HEK293 (cell line): Measurements from ENCODE around the gene CCDC57.

Source experiments
- CTCF ChIA-PET: fragments of 350-600 bp; formaldehyde crosslinking; extraction: SDS; loops from one replicate; lab custom pipeline; 2021; ENCODE audit warnings: antibody characterized with exemption; lab: Yijun Ruan, JAX
- POLR2A ChIA-PET: fragments of 300-600 bp; formaldehyde crosslinking; extraction: SDS; loops from one replicate; lab custom pipeline; 2020; ENCODE audit warnings: antibody characterized with exemption, inconsistent platforms; lab: Yijun Ruan, JAX
- H3K27ac ChIP-seq: fragments of 200-500 bp; sonication (Bioruptor generic); 2 replicates; pipeline ENCODE4 v1.5.1; 2014; ENCODE audit warnings: low read depth, low read length, control low read depth, inconsistent platforms; ENCODE audit errors: extremely low read depth
- H3K36me3 ChIP-seq, 2 experiments: fragments of 200-500 bp in 1 of 2; sonication (Bioruptor generic) in 1 of 2; 1 replicate in 1 of 2; 2 replicates in 1 of 2; pipeline ENCODE4 v1.5.1; 2014 to 2017; ENCODE audit warnings: inconsistent platforms in 2 of 2, low read length in 2 of 2; ENCODE audit not compliant: control insufficient read depth in 2 of 2, insufficient read depth in 1 of 2
- H3K4me1 ChIP-seq: fragments of 200-500 bp; sonication (Bioruptor generic); 2 replicates; pipeline ENCODE4 v1.5.1; 2014; ENCODE audit warnings: mild to moderate bottlenecking, low read length, inconsistent platforms; ENCODE audit not compliant: control insufficient read depth, insufficient read depth
- H3K4me3 ChIP-seq: 2 replicates; pipeline ENCODE4 v1.5.1; 2011; ENCODE audit warnings: low read depth, mild to moderate bottlenecking, control low read depth, low read length, moderate library complexity
- H3K9me3 ChIP-seq: fragments of 200-500 bp; sonication (Bioruptor generic); 2 replicates; pipeline ENCODE4 v1.5.1; 2014; ENCODE audit warnings: low read depth, low read length, inconsistent platforms; ENCODE audit not compliant: control insufficient read depth, insufficient read depth
- GLIS2 ChIP-seq: fragments of 450-650 bp; formaldehyde crosslinking; IDR thresholded peaks from 2 replicates; pipeline ENCODE4 v1.5.1; 2016; ENCODE audit warnings: missing biosample characterization, missing genetic modification characterization
- KLF16 ChIP-seq: fragments of 450-650 bp; formaldehyde crosslinking; IDR thresholded peaks from 2 replicates; pipeline ENCODE4 v1.5.1; 2017; ENCODE audit warnings: missing biosample characterization, missing genetic modification characterization
- KLF8 ChIP-seq: fragments of 450-650 bp; formaldehyde crosslinking; IDR thresholded peaks from 2 replicates; pipeline ENCODE4 v1.5.1; 2016; ENCODE audit warnings: missing biosample characterization, missing genetic modification characterization
- REPIN1 ChIP-seq: fragments of 450-650 bp; formaldehyde crosslinking; IDR thresholded peaks from 2 replicates; pipeline ENCODE4 v1.5.1; 2017; ENCODE audit warnings: missing biosample characterization, missing genetic modification characterization, low read depth
- SCRT1 ChIP-seq: fragments of 450-650 bp; formaldehyde crosslinking; IDR thresholded peaks from 2 replicates; pipeline ENCODE4 v1.5.1; 2016; ENCODE audit warnings: missing biosample characterization, missing genetic modification characterization, borderline replicate concordance
- SP3 ChIP-seq: fragments of 450-650 bp; formaldehyde crosslinking; IDR thresholded peaks from 2 replicates; pipeline ENCODE4 v1.5.1; 2016; ENCODE audit warnings: missing biosample characterization, missing genetic modification characterization
- SP7 ChIP-seq: fragments of 450-650 bp; formaldehyde crosslinking; IDR thresholded peaks from 2 replicates; pipeline ENCODE4 v1.5.1; 2016; ENCODE audit warnings: missing biosample characterization, missing genetic modification characterization
- ZBTB1 ChIP-seq: fragments of 450-650 bp; formaldehyde crosslinking; IDR thresholded peaks from 2 replicates; pipeline ENCODE4 v1.5.1; 2016; ENCODE audit warnings: missing biosample characterization, missing genetic modification characterization
- ZBTB48 ChIP-seq: fragments of 450-650 bp; formaldehyde crosslinking; IDR thresholded peaks from 2 replicates; pipeline ENCODE4 v1.5.1; 2016; ENCODE audit warnings: missing biosample characterization, missing genetic modification characterization
- ZNF155 ChIP-seq: fragments of 450-650 bp; formaldehyde crosslinking; IDR thresholded peaks from 2 replicates; pipeline ENCODE4 v1.5.1; 2016; ENCODE audit warnings: missing biosample characterization, missing genetic modification characterization
- ZNF214 ChIP-seq: fragments of 450-650 bp; formaldehyde crosslinking; IDR thresholded peaks from 2 replicates; pipeline ENCODE4 v1.5.1; 2017; ENCODE audit warnings: missing biosample characterization, mild to moderate bottlenecking, missing genetic modification characterization, borderline replicate concordance
- ZNF292 ChIP-seq: fragments of 450-650 bp; formaldehyde crosslinking; IDR thresholded peaks from 2 replicates; pipeline ENCODE4 v1.5.1; 2016; ENCODE audit warnings: low read depth, missing biosample characterization, missing genetic modification characterization, borderline replicate concordance
- ZNF501 ChIP-seq: fragments of 450-650 bp; formaldehyde crosslinking; IDR thresholded peaks from 2 replicates; pipeline ENCODE4 v1.5.1; 2016; ENCODE audit warnings: missing biosample characterization, missing genetic modification characterization
- ZNF529 ChIP-seq: fragments of 450-650 bp; formaldehyde crosslinking; IDR thresholded peaks from 2 replicates; pipeline ENCODE4 v1.5.1; 2017; ENCODE audit warnings: missing genetic modification characterization, missing biosample characterization; ENCODE audit not compliant: insufficient replicate concordance
- ZNF585B ChIP-seq: fragments of 450-650 bp; formaldehyde crosslinking; IDR thresholded peaks from 2 replicates; pipeline ENCODE4 v1.5.1; 2016; ENCODE audit warnings: missing biosample characterization, missing genetic modification characterization
- ZNF660 ChIP-seq: fragments of 450-650 bp; IDR thresholded peaks from 2 replicates; pipeline ENCODE4 v1.5.1; 2018; ENCODE audit warnings: missing biosample characterization, mild to moderate bottlenecking, missing genetic modification characterization
- ZNF837 ChIP-seq: fragments of 450-650 bp; formaldehyde crosslinking; IDR thresholded peaks from 2 replicates; pipeline ENCODE4 v1.5.1; 2016; ENCODE audit warnings: missing biosample characterization, missing genetic modification characterization
- TF ChIP-seq, protein P1 (sequence below): fragments of 450-650 bp; formaldehyde crosslinking; IDR thresholded peaks from 2 replicates; pipeline ENCODE4 v1.5.1; 2016; ENCODE audit warnings: missing biosample characterization, missing genetic modification characterization
- TF ChIP-seq, protein P2 (sequence below): fragments of 450-650 bp; formaldehyde crosslinking; IDR thresholded peaks from 2 replicates; pipeline ENCODE4 v1.5.1; 2017; ENCODE audit warnings: missing biosample characterization, missing genetic modification characterization
- TF ChIP-seq, protein P3 (sequence below): fragments of 450-650 bp; formaldehyde crosslinking; conservative IDR thresholded peaks from 2 replicates; pipeline ENCODE4 v1.5.1; 2016; ENCODE audit warnings: low read depth, missing biosample characterization, missing genetic modification characterization
- TF ChIP-seq, protein P4 (sequence below): sonication (generic); formaldehyde crosslinking; IDR thresholded peaks from 2 replicates; pipeline ENCODE4 v1.8.1; 2022; ENCODE audit warnings: mild to moderate bottlenecking, moderate library complexity, missing genetic modification reagents
- TF ChIP-seq, protein P5 (sequence below): fragments of 450-650 bp; formaldehyde crosslinking; IDR thresholded peaks from 2 replicates; pipeline ENCODE4 v1.5.1; 2016; ENCODE audit warnings: missing biosample characterization, missing genetic modification characterization
- TF ChIP-seq, protein P6 (sequence below): fragments of 450-650 bp; formaldehyde crosslinking; IDR thresholded peaks from 2 replicates; pipeline ENCODE4 v1.5.1; 2016; ENCODE audit warnings: missing biosample characterization, missing genetic modification characterization

Gene CCDC57

DNA sequence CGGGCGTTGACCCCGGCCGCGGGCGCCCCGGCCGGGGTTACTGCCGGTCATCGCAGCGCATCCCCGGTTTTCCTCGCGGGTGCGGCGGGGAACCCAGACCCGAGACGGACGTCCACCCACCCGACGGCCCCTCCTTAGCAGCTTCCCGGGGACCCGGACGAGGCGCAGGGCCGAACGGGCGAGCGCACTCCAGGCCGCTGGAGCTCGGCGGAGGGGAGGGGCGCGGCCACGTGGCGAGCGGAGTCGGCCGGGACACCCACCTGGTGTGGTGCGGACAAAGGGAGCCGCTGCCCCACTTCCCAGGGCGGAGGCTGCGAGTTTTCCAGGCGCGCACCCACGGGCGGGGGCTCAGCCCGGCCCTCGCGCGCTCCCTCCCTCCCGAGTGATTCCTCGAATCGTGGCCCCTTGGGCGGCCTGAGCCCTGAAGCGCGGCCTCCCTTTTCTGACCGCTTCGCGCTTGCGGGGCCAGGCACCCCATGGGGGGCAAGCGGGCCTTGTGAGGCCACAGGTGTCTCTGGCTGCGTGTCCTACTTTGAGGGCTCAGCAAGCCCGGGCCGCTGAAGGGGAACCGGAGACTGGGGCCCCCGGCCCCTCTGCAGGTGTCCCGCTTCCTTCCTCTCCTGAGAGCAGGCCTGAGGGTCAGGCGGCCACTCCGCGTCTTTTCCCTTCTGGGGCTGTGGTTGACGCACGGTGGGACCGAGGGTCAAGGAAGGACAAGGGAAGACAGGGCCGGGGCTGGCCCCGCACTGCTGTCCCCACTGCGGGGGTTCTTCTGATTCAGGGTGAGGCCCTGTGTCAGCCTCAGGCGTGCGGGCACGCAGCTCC, 113.5 kb downstream of the CCDC57 start:
- Histone ChIP-seq H3K9me3 (no peaks in the 10 kb centered on the region), H3K4me1 (0 out of 2 replicates have a peak, but pooled peaks cover 7% of the 10 kb centered on the region), H3K4me3 (peak overlapping the region; percentile 39), H3K27ac (peak overlapping the region; percentile 97), H3K36me3 (peaks cover 3 to 27% of the 10 kb centered on the region in 2 experiments; a peak in 2 of 3 replicates)
- ChIA-PET POLR2A (interaction anchor here (0.6 to 3.9 kb wide), 14 partner anchors 7 to 232 kb away, joined by 3 to 18 read pairs (median 4); partner anchors contain the start of genes CENPX, DCXR and LRRC45), CTCF (interaction anchor here (1.1 kb wide), 1 partner anchor 386 kb away, joined by 5 read pairs; no protein-coding TSS in a partner anchor)
- peak; percentile 69; the same call in 1 of the 2 replicates for TF ChIP-seq REPIN1 (tag by site-specific recombination)
- no peak for TF ChIP-seq ZNF292 (tag by site-specific recombination)
- TF ChIP-seq, protein P1, sequence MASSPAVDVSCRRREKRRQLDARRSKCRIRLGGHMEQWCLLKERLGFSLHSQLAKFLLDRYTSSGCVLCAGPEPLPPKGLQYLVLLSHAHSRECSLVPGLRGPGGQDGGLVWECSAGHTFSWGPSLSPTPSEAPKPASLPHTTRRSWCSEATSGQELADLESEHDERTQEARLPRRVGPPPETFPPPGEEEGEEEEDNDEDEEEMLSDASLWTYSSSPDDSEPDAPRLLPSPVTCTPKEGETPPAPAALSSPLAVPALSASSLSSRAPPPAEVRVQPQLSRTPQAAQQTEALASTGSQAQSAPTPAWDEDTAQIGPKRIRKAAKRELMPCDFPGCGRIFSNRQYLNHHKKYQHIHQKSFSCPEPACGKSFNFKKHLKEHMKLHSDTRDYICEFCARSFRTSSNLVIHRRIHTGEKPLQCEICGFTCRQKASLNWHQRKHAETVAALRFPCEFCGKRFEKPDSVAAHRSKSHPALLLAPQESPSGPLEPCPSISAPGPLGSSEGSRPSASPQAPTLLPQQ (tag by site-specific recombination): peak; percentile 15; the same call in 1 of the 2 replicates
- peak; percentile 39; the same call in 1 of the 2 replicates for TF ChIP-seq SP7 (tag by site-specific recombination)
- TF ChIP-seq GLIS2 (tag by site-specific recombination): peak; percentile 15; the same call in 1 of the 2 replicates
- peak; percentile 62; the same call in 1 of the 2 replicates for TF ChIP-seq KLF16
- TF ChIP-seq, protein P2, sequence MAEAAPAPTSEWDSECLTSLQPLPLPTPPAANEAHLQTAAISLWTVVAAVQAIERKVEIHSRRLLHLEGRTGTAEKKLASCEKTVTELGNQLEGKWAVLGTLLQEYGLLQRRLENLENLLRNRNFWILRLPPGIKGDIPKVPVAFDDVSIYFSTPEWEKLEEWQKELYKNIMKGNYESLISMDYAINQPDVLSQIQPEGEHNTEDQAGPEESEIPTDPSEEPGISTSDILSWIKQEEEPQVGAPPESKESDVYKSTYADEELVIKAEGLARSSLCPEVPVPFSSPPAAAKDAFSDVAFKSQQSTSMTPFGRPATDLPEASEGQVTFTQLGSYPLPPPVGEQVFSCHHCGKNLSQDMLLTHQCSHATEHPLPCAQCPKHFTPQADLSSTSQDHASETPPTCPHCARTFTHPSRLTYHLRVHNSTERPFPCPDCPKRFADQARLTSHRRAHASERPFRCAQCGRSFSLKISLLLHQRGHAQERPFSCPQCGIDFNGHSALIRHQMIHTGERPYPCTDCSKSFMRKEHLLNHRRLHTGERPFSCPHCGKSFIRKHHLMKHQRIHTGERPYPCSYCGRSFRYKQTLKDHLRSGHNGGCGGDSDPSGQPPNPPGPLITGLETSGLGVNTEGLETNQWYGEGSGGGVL (tag by site-specific recombination): peak; percentile 16; the same call in 1 of the 2 replicates
- TF ChIP-seq ZNF660 (tag by site-specific recombination): no peak
- TF ChIP-seq ZNF155 (tag by site-specific recombination): no peak
- TF ChIP-seq ZBTB48 (tag by site-specific recombination): peak; percentile 65; the same call in 1 of the 2 replicates
- TF ChIP-seq SCRT1 (tag by site-specific recombination): peak; percentile 78
- no peak for TF ChIP-seq ZNF214
- TF ChIP-seq, protein P3, sequence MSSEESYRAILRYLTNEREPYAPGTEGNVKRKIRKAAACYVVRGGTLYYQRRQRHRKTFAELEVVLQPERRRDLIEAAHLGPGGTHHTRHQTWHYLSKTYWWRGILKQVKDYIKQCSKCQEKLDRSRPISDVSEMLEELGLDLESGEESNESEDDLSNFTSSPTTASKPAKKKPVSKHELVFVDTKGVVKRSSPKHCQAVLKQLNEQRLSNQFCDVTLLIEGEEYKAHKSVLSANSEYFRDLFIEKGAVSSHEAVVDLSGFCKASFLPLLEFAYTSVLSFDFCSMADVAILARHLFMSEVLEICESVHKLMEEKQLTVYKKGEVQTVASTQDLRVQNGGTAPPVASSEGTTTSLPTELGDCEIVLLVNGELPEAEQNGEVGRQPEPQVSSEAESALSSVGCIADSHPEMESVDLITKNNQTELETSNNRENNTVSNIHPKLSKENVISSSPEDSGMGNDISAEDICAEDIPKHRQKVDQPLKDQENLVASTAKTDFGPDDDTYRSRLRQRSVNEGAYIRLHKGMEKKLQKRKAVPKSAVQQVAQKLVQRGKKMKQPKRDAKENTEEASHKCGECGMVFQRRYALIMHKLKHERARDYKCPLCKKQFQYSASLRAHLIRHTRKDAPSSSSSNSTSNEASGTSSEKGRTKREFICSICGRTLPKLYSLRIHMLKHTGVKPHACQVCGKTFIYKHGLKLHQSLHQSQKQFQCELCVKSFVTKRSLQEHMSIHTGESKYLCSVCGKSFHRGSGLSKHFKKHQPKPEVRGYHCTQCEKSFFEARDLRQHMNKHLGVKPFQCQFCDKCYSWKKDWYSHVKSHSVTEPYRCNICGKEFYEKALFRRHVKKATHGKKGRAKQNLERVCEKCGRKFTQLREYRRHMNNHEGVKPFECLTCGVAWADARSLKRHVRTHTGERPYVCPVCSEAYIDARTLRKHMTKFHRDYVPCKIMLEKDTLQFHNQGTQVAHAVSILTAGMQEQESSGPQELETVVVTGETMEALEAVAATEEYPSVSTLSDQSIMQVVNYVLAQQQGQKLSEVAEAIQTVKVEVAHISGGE (tag by site-specific recombination): peak; percentile 18; the same call in 1 of the 2 replicates
- peak; percentile 68; the same call in 1 of the 2 replicates for TF ChIP-seq ZBTB1 (tag by site-specific recombination)
- TF ChIP-seq, protein P4, sequence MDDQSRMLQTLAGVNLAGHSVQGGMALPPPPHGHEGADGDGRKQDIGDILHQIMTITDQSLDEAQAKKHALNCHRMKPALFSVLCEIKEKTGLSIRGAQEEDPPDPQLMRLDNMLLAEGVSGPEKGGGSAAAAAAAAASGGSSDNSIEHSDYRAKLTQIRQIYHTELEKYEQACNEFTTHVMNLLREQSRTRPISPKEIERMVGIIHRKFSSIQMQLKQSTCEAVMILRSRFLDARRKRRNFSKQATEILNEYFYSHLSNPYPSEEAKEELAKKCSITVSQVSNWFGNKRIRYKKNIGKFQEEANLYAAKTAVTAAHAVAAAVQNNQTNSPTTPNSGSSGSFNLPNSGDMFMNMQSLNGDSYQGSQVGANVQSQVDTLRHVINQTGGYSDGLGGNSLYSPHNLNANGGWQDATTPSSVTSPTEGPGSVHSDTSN (CRISPR knock-in tag): peak; percentile 22; the same call in 1 of the 2 replicates
- TF ChIP-seq ZNF501 (tag by site-specific recombination): peak; percentile 53; the same call in 1 of the 2 replicates
- TF ChIP-seq ZNF585B (tag by site-specific recombination): no peak
- no peak for TF ChIP-seq ZNF529
- TF ChIP-seq ZNF837 (tag by site-specific recombination): 0 out of 2 replicates have a peak, but pooled peaks have one; percentile 61
- TF ChIP-seq, protein P5, sequence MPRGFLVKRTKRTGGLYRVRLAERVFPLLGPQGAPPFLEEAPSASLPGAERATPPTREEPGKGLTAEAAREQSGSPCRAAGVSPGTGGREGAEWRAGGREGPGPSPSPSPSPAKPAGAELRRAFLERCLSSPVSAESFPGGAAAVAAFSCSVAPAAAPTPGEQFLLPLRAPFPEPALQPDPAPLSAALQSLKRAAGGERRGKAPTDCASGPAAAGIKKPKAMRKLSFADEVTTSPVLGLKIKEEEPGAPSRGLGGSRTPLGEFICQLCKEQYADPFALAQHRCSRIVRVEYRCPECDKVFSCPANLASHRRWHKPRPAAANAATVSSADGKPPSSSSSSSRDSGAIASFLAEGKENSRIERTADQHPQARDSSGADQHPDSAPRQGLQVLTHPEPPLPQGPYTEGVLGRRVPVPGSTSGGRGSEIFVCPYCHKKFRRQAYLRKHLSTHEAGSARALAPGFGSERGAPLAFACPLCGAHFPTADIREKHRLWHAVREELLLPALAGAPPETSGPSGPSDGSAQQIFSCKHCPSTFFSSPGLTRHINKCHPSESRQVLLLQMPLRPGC (tag by site-specific recombination): 0 out of 2 replicates have a peak, but pooled peaks have one; percentile 21
- TF ChIP-seq, protein P6, sequence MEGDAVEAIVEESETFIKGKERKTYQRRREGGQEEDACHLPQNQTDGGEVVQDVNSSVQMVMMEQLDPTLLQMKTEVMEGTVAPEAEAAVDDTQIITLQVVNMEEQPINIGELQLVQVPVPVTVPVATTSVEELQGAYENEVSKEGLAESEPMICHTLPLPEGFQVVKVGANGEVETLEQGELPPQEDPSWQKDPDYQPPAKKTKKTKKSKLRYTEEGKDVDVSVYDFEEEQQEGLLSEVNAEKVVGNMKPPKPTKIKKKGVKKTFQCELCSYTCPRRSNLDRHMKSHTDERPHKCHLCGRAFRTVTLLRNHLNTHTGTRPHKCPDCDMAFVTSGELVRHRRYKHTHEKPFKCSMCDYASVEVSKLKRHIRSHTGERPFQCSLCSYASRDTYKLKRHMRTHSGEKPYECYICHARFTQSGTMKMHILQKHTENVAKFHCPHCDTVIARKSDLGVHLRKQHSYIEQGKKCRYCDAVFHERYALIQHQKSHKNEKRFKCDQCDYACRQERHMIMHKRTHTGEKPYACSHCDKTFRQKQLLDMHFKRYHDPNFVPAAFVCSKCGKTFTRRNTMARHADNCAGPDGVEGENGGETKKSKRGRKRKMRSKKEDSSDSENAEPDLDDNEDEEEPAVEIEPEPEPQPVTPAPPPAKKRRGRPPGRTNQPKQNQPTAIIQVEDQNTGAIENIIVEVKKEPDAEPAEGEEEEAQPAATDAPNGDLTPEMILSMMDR: 0 out of 2 replicates have a peak, but pooled peaks have one; percentile 16
- TF ChIP-seq KLF8 (tag by site-specific recombination): peak; percentile 78; the same call in 1 of the 2 replicates
- TF ChIP-seq SP3 (tag by site-specific recombination): peak; percentile 60
